Trophoblast cell (in vitro differentiated cells and primary cell): ENCODE data around the gene RSPO3.
"Not testable (repeated sequence)": the region's sequence is repeated elsewhere in the genome, so short reads cannot be mapped to it uniquely, and the experiment has no call there.

Experiments used
- DNase-seq, 2 donors: peaks; one replicate each; pipeline ENCODE4 v3.0.0-alpha.2; 2016
- H2AFZ ChIP-seq: 2 replicates; pipeline ENCODE4 v1.6.1; 2013; ENCODE audit warnings: low read length, moderate library complexity, mild to moderate bottlenecking; ENCODE audit not compliant: insufficient read depth, poor library complexity
- H2AK5ac ChIP-seq: 2 replicates; pipeline ENCODE4 v1.6.1; 2013; ENCODE audit warnings: mild to moderate bottlenecking, low read length
- H2BK120ac ChIP-seq: 2 replicates; pipeline ENCODE4 v1.6.1; 2013; ENCODE audit warnings: low read length, mild to moderate bottlenecking, moderate library complexity; ENCODE audit not compliant: insufficient read depth, poor library complexity
- H2BK12ac ChIP-seq: 2 replicates; pipeline ENCODE4 v1.6.1; 2013; ENCODE audit warnings: mild to moderate bottlenecking, low read length, moderate library complexity
- H2BK5ac ChIP-seq: 2 replicates; pipeline ENCODE4 v1.6.1; 2013; ENCODE audit warnings: low read length, low read depth, moderate library complexity, mild to moderate bottlenecking; ENCODE audit not compliant: poor library complexity
- H3K14ac ChIP-seq: 2 replicates; pipeline ENCODE4 v1.6.1; 2013; ENCODE audit warnings: mild to moderate bottlenecking, low read length
- H3K18ac ChIP-seq: 2 replicates; pipeline ENCODE4 v1.6.1; 2013; ENCODE audit warnings: mild to moderate bottlenecking, low read length
- H3K23ac ChIP-seq: 2 replicates; pipeline ENCODE4 v1.6.1; 2013; ENCODE audit warnings: low read length
- H3K27ac ChIP-seq: 2 replicates; pipeline ENCODE4 v1.5.1; 2013; ENCODE audit warnings: low read depth, mild to moderate bottlenecking, inconsistent platforms, low read length, moderate library complexity
- H3K27me3 ChIP-seq: 2 replicates; pipeline ENCODE4 v1.6.1; 2013; ENCODE audit warnings: inconsistent platforms, mild to moderate bottlenecking, low read length, moderate library complexity; ENCODE audit not compliant: insufficient read depth
- H3K36me3 ChIP-seq, 2 experiments: 1 replicate in 1 of 2; 2 replicates in 1 of 2; pipeline ENCODE4 v1.6.1; 2013; ENCODE audit warnings: low read length in 2 of 2, mild to moderate bottlenecking in 2 of 2, moderate library complexity in 1 of 2; ENCODE audit not compliant: insufficient read depth in 2 of 2, control insufficient read depth in 1 of 2
- H3K4ac ChIP-seq: 2 replicates; pipeline ENCODE4 v1.6.1; 2013; ENCODE audit warnings: low read depth, mild to moderate bottlenecking, low read length, moderate library complexity
- H3K4me1 ChIP-seq, 2 experiments: 1 replicate in 1 of 2; 2 replicates in 1 of 2; pipeline ENCODE4 v1.6.1; 2013; ENCODE audit warnings: low read length in 2 of 2, mild to moderate bottlenecking in 2 of 2, moderate library complexity in 1 of 2; ENCODE audit not compliant: insufficient read depth in 2 of 2, control insufficient read depth in 1 of 2
- H3K4me2 ChIP-seq: 2 replicates; pipeline ENCODE4 v1.6.1; 2013; ENCODE audit warnings: inconsistent platforms, mild to moderate bottlenecking, low read length, moderate library complexity
- H3K4me3 ChIP-seq: 2 replicates; pipeline ENCODE4 v1.5.1; 2013; ENCODE audit warnings: mild to moderate bottlenecking, low read depth, low read length, inconsistent platforms
- H3K79me1 ChIP-seq: one replicate; pipeline ENCODE4 v1.6.1; 2013; ENCODE audit warnings: low read length
- H3K79me2 ChIP-seq: 2 replicates; pipeline ENCODE4 v1.6.1; 2013; ENCODE audit warnings: low read length, mild to moderate bottlenecking; ENCODE audit not compliant: control insufficient read depth, insufficient read depth, poor library complexity
- H3K9ac ChIP-seq: 2 replicates; pipeline ENCODE4 v1.6.1; 2013; ENCODE audit warnings: mild to moderate bottlenecking, low read length
- H3K9me3 ChIP-seq: 2 replicates; pipeline ENCODE4 v1.6.1; 2013; ENCODE audit warnings: low read depth, mild to moderate bottlenecking, control low read depth, inconsistent platforms, low read length; ENCODE audit not compliant: insufficient read depth
- H4K12ac ChIP-seq: 2 replicates; pipeline ENCODE4 v1.6.1; 2013; ENCODE audit warnings: low read depth, mild to moderate bottlenecking, low read length, moderate library complexity
- H4K8ac ChIP-seq: 2 replicates; pipeline ENCODE4 v1.6.1; 2013; ENCODE audit warnings: low read depth, mild to moderate bottlenecking, low read length, moderate library complexity
- H4K91ac ChIP-seq: one replicate; pipeline ENCODE4 v1.6.1; 2013; ENCODE audit warnings: low read depth, mild to moderate bottlenecking, low read length, moderate library complexity
- WGBS: extraction: QIAGEN DNeasy Blood & Tissue Kit; methylation state at CpG from one replicate; pipeline ENCODE4 v1.1.7; 2013; ENCODE audit warnings: missing lambda C conversion rate; ENCODE audit not compliant: insufficient read length, insufficient coverage; ENCODE audit errors: extremely low coverage; 5-methylcytosine and 5-hydroxymethylcytosine counted together

The RSPO3 gene

DNA sequence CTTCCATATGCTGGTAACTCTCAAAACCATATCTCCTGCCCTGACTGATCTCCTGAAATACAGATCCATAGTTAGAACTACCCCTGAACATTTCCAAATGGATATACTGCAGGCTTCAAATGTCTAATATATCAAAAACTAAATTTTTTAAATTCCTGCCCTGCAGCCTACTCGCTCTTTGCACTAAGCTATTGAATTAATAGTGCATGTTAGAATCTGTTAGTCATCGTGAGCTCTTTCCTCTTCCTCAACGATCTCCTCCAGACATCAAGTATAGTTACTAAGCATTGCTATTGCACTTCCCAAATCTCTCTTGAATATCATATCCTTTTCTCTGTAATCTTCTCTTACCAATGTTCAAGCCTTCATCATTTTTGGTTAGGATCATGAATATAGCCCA lies 26.0 kb upstream of the RSPO3 start:
- Histone ChIP-seq H3K9ac (no peak overlapping the region), H3K79me2 (no peaks in the 10 kb centered on the region), H3K36me3 (no peaks in the 10 kb centered on the region), H3K4me3 (no peak overlapping the region), H4K12ac (no peak overlapping the region), H3K18ac (no peak overlapping the region), H3K14ac (no peak overlapping the region), H2AFZ (no peak overlapping the region), H3K4ac (no peak overlapping the region), H4K91ac (no peak overlapping the region), H3K79me1 (no peaks in the 10 kb centered on the region), H2BK5ac (no peak overlapping the region), H2AK5ac (no peak overlapping the region), H3K9me3 (no peaks in the 10 kb centered on the region), H2BK120ac (no peak overlapping the region), H2BK12ac (no peak overlapping the region), H3K27me3 (no peaks in the 10 kb centered on the region), H3K4me1 (no peaks in the 10 kb centered on the region), H4K8ac (no peak overlapping the region), H3K27ac (no peak overlapping the region), H3K4me2 (no peak overlapping the region), H3K23ac (no peak overlapping the region)
- WGBS: no CpG with 5 or more reads among the region's 3 CpGs
- no peak for DNase-seq

DNA sequence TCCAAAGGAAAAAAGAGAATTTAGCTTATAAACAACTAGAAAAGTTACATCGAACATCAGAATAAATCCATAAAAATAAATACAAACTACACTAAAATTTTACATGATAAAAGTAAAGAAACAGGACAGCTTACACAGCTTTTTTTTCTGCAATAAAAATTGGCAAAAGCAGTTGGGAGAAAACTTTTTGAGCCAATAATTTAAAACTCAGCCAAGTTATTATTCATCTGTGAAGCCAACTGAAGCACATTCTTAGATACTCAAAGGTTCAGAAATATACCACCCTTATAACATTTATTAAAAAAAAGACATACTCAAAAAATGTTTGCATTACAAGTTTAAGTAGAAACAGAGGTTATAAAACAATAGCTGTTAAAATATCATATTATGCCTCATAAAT lies 23.7 kb upstream of the RSPO3 start:
- Histone ChIP-seq H2BK12ac (no peak overlapping the region), H3K9ac (no peak overlapping the region), H4K8ac (no peak overlapping the region), H3K4me2 (no peak overlapping the region), H3K36me3 (no peaks in the 10 kb centered on the region), H2AFZ (no peak overlapping the region), H2BK5ac (no peak overlapping the region), H3K79me1 (no peaks in the 10 kb centered on the region), H4K91ac (no peak overlapping the region), H4K12ac (no peak overlapping the region), H3K4me3 (no peak overlapping the region), H3K4me1 (no peaks in the 10 kb centered on the region), H2AK5ac (no peak overlapping the region), H3K9me3 (no peaks in the 10 kb centered on the region), H3K79me2 (no peaks in the 10 kb centered on the region), H3K4ac (no peak overlapping the region), H3K27ac (no peak overlapping the region), H2BK120ac (no peak overlapping the region), H3K14ac (no peak overlapping the region), H3K23ac (no peak overlapping the region), H3K18ac (no peak overlapping the region), H3K27me3 (no peaks in the 10 kb centered on the region)
- no peak for DNase-seq
- WGBS: no CpG with 5 or more reads among the region's 1 CpG

DNA sequence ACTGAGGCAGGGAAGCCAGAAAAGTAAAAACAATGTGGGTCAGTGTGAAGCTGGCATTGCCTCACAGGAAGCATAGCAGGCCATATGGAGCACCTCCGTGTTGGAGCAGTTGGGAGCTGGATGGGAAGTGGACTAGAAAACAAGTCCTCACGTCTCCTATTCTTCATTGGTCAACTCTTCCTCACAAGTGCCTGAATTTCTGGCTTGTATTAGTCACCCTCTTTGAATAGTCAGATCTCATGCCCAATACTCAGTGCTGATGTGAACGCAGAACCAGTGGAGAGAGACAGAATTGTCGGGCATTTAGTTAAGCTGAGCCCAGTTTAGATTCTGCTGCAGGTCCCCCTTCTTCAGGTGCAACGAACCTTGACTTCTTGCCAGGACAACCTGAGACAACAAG lies 22.3 kb upstream of the RSPO3 start:
- H3K14ac ChIP-seq: no peak overlapping the region
- no peak overlapping the region for H2BK12ac ChIP-seq
- no peaks in the 10 kb centered on the region for H3K36me3 ChIP-seq
- H2BK120ac ChIP-seq: no peak overlapping the region
- H3K27me3 ChIP-seq: no peaks in the 10 kb centered on the region
- no peak overlapping the region for H2AK5ac ChIP-seq
- H3K79me2 ChIP-seq: no peaks in the 10 kb centered on the region
- H3K4me1 ChIP-seq: no peaks in the 10 kb centered on the region
- H3K9me3 ChIP-seq: no peaks in the 10 kb centered on the region
- no peak overlapping the region for H3K4me3 ChIP-seq
- H3K27ac ChIP-seq: no peak overlapping the region
- H4K12ac ChIP-seq: no peak overlapping the region
- H2AFZ ChIP-seq: no peak overlapping the region
- H3K9ac ChIP-seq: no peak overlapping the region
- H3K79me1 ChIP-seq: no peaks in the 10 kb centered on the region
- no peak for DNase-seq
- H2BK5ac ChIP-seq: no peak overlapping the region
- H4K8ac ChIP-seq: no peak overlapping the region
- no peak overlapping the region for H3K18ac ChIP-seq
- no peak overlapping the region for H3K4me2 ChIP-seq
- H3K4ac ChIP-seq: no peak overlapping the region
- H4K91ac ChIP-seq: no peak overlapping the region
- no CpG with 5 or more reads among the region's 5 CpGs for WGBS
- H3K23ac ChIP-seq: no peak overlapping the region

DNA sequence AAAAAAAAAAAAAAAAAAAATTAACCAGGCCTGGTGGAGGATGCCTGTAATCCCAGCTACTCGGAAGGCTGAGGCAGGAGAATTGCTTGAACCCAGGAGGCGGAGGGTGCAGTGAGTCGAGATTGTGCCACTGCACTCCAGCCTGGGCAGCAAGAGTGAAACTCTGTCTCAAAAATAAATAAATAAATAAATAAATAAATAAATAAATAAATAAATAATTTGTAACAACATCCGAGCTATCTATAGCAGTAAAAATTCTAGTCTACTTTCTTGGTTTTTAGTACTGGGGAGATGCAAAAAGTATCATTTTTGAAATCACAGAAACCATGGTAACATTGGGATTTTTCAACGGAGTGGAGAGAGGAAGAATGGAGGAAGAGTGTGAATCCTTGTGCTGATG lies 21.0 kb upstream of the RSPO3 start:
- not testable (repeated sequence) for H3K14ac ChIP-seq, H3K79me1 ChIP-seq, H3K4me1 ChIP-seq, H3K79me2 ChIP-seq, H4K12ac ChIP-seq, H3K4me2 ChIP-seq, H3K27ac ChIP-seq, H2AFZ ChIP-seq, H4K8ac ChIP-seq, DNase-seq, H3K4ac ChIP-seq, H3K27me3 ChIP-seq, H2BK12ac ChIP-seq, H2BK120ac ChIP-seq, H3K9ac ChIP-seq, H3K18ac ChIP-seq, H2AK5ac ChIP-seq, H3K36me3 ChIP-seq, H3K9me3 ChIP-seq, H4K91ac ChIP-seq, H3K4me3 ChIP-seq, H3K23ac ChIP-seq, H2BK5ac ChIP-seq
- WGBS: no CpG with 5 or more reads among the region's 5 CpGs
